Ramos (cell line): ENCODE measurements around the gene CPLANE2.
"Not testable (repeated sequence)": the region's sequence is repeated elsewhere in the genome, so short reads cannot be mapped to it uniquely, and the experiment has no call there.

Experiments
- in situ Hi-C: fragments of 300-500 bp; cut with MboI; formaldehyde crosslinking; loops from one replicate; pipeline ENCODE4 v1.14.3; 2022; ENCODE audit warnings: low sequenced_read_pairs; ENCODE audit not compliant: unreplicated experiment

The CPLANE2 gene

GRCh38 chr1:16249596-16250241 is 12.7 kb upstream of the CPLANE2 start:
- in situ Hi-C loops = no loop called here

- in situ Hi-C loops = no loop called here
Observed at GRCh38 chr1:16248603-16249516, 11.9 kb upstream of the CPLANE2 start.

GRCh38 chr1:16248007-16248436 is 11.0 kb upstream of the CPLANE2 start:
- in situ Hi-C loops = no loop called here

GRCh38 chr1:16247441-16247840 is 10.5 kb upstream of the CPLANE2 start:
- in situ Hi-C loops = no loop called here

GRCh38 chr1:16246961-16247360 is 10.0 kb upstream of the CPLANE2 start:
- in situ Hi-C loops = no loop called here

- in situ Hi-C loops = not testable (repeated sequence)
Observed at GRCh38 chr1:16246239-16246638, 9.3 kb upstream of the CPLANE2 start.

GRCh38 chr1:16245476-16246196 is 8.7 kb upstream of the CPLANE2 start:
- in situ Hi-C loops = no loop called here

GRCh38 chr1:16244650-16245285 is 7.8 kb upstream of the CPLANE2 start:
- in situ Hi-C loops = no loop called here

- in situ Hi-C loops = no loop called here
Observed at GRCh38 chr1:16243936-16244649, 7.1 kb upstream of the CPLANE2 start.

- in situ Hi-C loops = no loop called here
Observed at GRCh38 chr1:16243215-16243610, 6.2 kb upstream of the CPLANE2 start.

GRCh38 chr1:16242556-16243214 is 5.7 kb upstream of the CPLANE2 start:
- in situ Hi-C loops = no loop called here

- in situ Hi-C loops = no loop called here
Observed at GRCh38 chr1:16241221-16241708, 4.3 kb upstream of the CPLANE2 start.

- in situ Hi-C loops = no loop called here
Observed at GRCh38 chr1:16239972-16240491, 3.0 kb upstream of the CPLANE2 start.

GRCh38 chr1:16237343-16237830 is 404 bp upstream of the CPLANE2 start:
- in situ Hi-C loops = no loop called here

- in situ Hi-C loops = no loop called here
Observed at GRCh38 chr1:16235944-16236510, 956 bp downstream of the CPLANE2 start.

- in situ Hi-C loops = no loop called here
Observed at GRCh38 chr1:16235347-16235746, 1.6 kb downstream of the CPLANE2 start.

GRCh38 chr1:16233431-16233830 is 3.6 kb downstream of the CPLANE2 start:
- in situ Hi-C loops = no loop called here

- in situ Hi-C loops = no loop called here
Observed at GRCh38 chr1:16232316-16232710, 4.7 kb downstream of the CPLANE2 start.
